Sigmoid colon (tissue), 7 donors: ENCODE results near the gene CNOT1. TPM values are rescaled to one million over a fixed set of nuclear protein-coding genes. Genes with fewer than 3 reads are reported as not detected.

Experiments used
- DNase-seq: peaks from one replicate; pipeline ENCODE4 v3.0.0-alpha.2; 2019
- H3K27ac ChIP-seq, 4 donors: fragments of 200-600 bp; sonication (generic); one replicate each; pipeline ENCODE4 v1.5.1; 2016 to 2019; ENCODE audit warnings: mild to moderate bottlenecking in 1 of 4
- H3K27me3 ChIP-seq, 3 donors: fragments of 200-600 bp; sonication (generic); one replicate each; pipeline ENCODE4 v1.5.1; 2019; ENCODE audit warnings: mild to moderate bottlenecking in 1 of 3
- H3K36me3 ChIP-seq, 4 donors: fragments of 200-600 bp; sonication (generic); one replicate each; pipeline ENCODE4 v1.5.1; 2016 to 2019
- H3K4me1 ChIP-seq, 4 donors: fragments of 200-600 bp; sonication (generic); one replicate each; pipeline ENCODE4 v1.5.1; 2017 to 2019
- H3K4me3 ChIP-seq, 4 donors: fragments of 200-600 bp; sonication (generic); one replicate each; pipeline ENCODE4 v1.5.1; 2017 to 2019; ENCODE audit warnings: mild to moderate bottlenecking in 2 of 4, moderate library complexity in 1 of 4
- H3K9me3 ChIP-seq, 4 donors: fragments of 200-600 bp in 3 of 4; sonication (generic) in 3 of 4; one replicate each; pipeline versions ENCODE4 v1.5.1 to v1.6.1; 2013 to 2019
- EP300 ChIP-seq, 4 donors: sonication (generic); formaldehyde crosslinking; IDR thresholded peaks; one replicate each; pipeline ENCODE4 v1.6.1; 2017; ENCODE audit warnings: antibody characterized with exemption in 4 of 4
- POLR2A ChIP-seq, 2 donors: fragments of 450-650 bp; IDR thresholded peaks; one replicate each; pipeline ENCODE4 v1.6.1; 2016; ENCODE audit warnings: antibody characterized with exemption in 2 of 2, mild to moderate bottlenecking in 2 of 2, moderate library complexity in 2 of 2
- POLR2AphosphoS5 ChIP-seq, 4 donors: sonication (generic); formaldehyde crosslinking; IDR thresholded peaks; one replicate each; pipeline ENCODE4 v1.6.1; 2017; ENCODE audit warnings: antibody characterized with exemption in 4 of 4
- WGBS, 2 donors: extraction: QIAGEN DNeasy Blood & Tissue Kit; methylation state at CpG; one replicate each; pipeline ENCODE4 v1.1.7; 2013; 5-methylcytosine and 5-hydroxymethylcytosine counted together
- intact Hi-C: fragments of 100-400 bp; cut with DNase I; formaldehyde crosslinking; loops from one replicate; pipeline ENCODE4 v1.15.1; 2023
- polyA plus RNA-seq, 3 donors: library from polyadenylated mRNA; stranded (reverse); fragments of 200-250 nt; gene quantifications; one replicate each; pipeline ENCODE4 v1.2.3, GENCODE V29; 2013
- total RNA-seq, 4 donors: library from RNA; depleted of rRNA; stranded (reverse); fragments of >200 nt; gene quantifications; one replicate each; pipeline ENCODE4 v1.1.0, GENCODE V29; 2016
- TF ChIP-seq, protein P1 (sequence below), 4 experiments: fragments of 450-650 bp in 3 of 4; fragments of 200-600 bp in 1 of 4; IDR thresholded peaks; one replicate each; pipeline ENCODE4 v1.5.1; 2016 to 2019; ENCODE audit warnings: antibody characterized with exemption in 4 of 4, mild to moderate bottlenecking in 3 of 4, moderate library complexity in 2 of 4
- donor health status: healthy with polysubstance abuse.
- donor health status: Bipolar disorder and iron deficiency.
- donor health status: healthy.

Gene CNOT1
- total and polyA plus RNA-seq, 7 donors, result 61.3 to 112 (median 79.6) TPM

DNA sequence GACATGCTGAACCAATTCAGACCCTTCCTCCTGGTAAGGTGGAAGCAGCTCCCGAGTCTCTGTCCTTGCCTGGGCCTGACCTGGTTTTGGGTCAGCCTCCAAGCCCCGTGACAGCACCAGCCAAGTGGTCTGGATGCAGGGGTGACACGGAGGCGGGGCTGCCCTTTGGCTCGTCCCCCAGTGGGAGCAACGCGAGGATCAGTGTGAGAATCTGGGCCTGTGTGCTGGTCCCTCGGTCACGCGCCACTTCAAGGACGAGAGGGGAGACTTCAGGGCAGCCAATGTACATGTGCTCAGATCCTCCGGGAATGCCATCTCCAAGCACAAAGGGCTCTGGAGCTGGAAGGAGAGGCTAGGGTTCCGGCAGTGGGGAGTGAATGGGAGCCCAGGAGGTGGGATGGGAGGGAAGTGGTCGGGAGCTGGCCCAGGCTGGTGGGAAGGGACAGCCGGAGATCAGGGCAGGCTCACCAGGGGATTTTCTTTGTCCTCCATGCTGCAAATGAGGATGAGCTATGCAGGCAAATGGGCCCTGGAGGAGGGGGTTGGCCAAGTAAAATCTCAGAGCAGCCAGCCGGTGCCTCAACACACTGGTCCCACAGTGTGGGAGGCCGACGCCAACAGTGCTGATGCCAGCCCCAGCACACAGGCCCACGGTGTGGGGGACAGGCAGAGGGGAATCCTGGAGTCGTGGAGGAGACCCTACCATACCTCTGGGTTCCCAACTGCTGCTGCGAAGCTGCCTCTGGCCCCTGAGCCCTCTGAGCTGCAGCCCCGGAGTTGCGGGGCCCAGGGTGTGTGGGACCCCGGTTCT is 133.9 kb downstream of the CNOT1 start:
- TF ChIP-seq POLR2A (IDR thresholded peaks at IDR 0.05) (no peak), POLR2AphosphoS5 (IDR thresholded peaks at IDR 0.05) (no peak), EP300 (IDR thresholded peaks at IDR 0.05) (no peak)
- TF ChIP-seq, protein P1, sequence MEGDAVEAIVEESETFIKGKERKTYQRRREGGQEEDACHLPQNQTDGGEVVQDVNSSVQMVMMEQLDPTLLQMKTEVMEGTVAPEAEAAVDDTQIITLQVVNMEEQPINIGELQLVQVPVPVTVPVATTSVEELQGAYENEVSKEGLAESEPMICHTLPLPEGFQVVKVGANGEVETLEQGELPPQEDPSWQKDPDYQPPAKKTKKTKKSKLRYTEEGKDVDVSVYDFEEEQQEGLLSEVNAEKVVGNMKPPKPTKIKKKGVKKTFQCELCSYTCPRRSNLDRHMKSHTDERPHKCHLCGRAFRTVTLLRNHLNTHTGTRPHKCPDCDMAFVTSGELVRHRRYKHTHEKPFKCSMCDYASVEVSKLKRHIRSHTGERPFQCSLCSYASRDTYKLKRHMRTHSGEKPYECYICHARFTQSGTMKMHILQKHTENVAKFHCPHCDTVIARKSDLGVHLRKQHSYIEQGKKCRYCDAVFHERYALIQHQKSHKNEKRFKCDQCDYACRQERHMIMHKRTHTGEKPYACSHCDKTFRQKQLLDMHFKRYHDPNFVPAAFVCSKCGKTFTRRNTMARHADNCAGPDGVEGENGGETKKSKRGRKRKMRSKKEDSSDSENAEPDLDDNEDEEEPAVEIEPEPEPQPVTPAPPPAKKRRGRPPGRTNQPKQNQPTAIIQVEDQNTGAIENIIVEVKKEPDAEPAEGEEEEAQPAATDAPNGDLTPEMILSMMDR (IDR thresholded peaks at IDR 0.05), result no peak
- no peak overlapping the region for H3K4me3 ChIP-seq
- intact Hi-C loops, result no loop called here

DNA sequence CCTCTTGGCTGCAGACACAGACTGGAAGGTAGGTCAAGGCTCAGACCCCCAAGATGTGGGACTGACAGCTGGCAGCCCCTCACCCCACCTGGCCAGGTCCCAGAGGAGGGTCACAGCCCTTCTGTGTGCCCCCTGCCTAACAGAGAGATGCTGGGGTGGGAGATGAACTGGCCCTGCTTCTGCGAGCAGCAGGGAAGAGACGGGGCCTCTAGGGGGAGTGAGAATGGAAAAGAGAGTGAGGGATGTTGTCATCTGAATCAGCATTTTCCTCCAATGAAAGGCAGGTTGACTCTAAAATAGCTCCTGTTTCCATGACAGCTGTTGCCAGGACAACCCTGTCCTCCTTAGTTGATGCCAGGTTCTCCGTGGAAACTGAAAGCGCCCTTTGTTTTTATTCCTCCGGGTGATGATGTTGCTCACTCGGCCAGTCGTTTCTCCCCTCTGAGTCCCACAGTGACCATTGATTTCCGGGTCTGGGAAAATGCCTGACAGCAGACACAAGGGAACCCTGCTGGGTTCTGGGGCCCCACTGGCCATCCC is 134.6 kb downstream of the CNOT1 start:
- no peak overlapping the region for H3K4me3 ChIP-seq
- peak; percentile 83 for DNase-seq
- no peak for TF ChIP-seq EP300 (IDR thresholded peaks at IDR 0.05)
- TF ChIP-seq, protein P1 (IDR thresholded peaks at IDR 0.05), result peak in 1 of 4 experiments; percentile 17
- TF ChIP-seq POLR2AphosphoS5 (IDR thresholded peaks at IDR 0.05), result no peak
- TF ChIP-seq POLR2A (IDR thresholded peaks at IDR 0.05), result no peak
- 1 to 2% methylated on average over 8 of the region's 8 CpGs for WGBS, 2 donors
- H3K9me3 ChIP-seq, result no peaks in the 10 kb centered on the region
- H3K27ac ChIP-seq, result peak overlapping the region in 3 of 4 donors; percentile 28 to 60 (median 52)
- H3K27me3 ChIP-seq, result peaks cover under 1 to 6% (median under 1%) of the 10 kb centered on the region in 3 donors
- no peaks in the 10 kb centered on the region for H3K36me3 ChIP-seq
- intact Hi-C loops, result no loop called here
- peaks cover 0 to 11% (median 3%) of the 10 kb centered on the region in 4 donors for H3K4me1 ChIP-seq

More for the DNA sequence above, 133.9 kb downstream of the CNOT1 start:
- peak overlapping the region in 3 of 4 donors; percentile 28 to 60 (median 52) for H3K27ac ChIP-seq
- no peaks in the 10 kb centered on the region for H3K9me3 ChIP-seq
- WGBS, 2 donors, result 67 to 69% methylated on average over 24 of the region's 24 CpGs
- no peaks in the 10 kb centered on the region for H3K36me3 ChIP-seq
- no peak for DNase-seq
- peaks cover 0 to 18% (median 10%) of the 10 kb centered on the region in 4 donors for H3K4me1 ChIP-seq
- H3K27me3 ChIP-seq, result peaks cover 7 to 12% (median 8%) of the 10 kb centered on the region in 3 donors

DNA sequence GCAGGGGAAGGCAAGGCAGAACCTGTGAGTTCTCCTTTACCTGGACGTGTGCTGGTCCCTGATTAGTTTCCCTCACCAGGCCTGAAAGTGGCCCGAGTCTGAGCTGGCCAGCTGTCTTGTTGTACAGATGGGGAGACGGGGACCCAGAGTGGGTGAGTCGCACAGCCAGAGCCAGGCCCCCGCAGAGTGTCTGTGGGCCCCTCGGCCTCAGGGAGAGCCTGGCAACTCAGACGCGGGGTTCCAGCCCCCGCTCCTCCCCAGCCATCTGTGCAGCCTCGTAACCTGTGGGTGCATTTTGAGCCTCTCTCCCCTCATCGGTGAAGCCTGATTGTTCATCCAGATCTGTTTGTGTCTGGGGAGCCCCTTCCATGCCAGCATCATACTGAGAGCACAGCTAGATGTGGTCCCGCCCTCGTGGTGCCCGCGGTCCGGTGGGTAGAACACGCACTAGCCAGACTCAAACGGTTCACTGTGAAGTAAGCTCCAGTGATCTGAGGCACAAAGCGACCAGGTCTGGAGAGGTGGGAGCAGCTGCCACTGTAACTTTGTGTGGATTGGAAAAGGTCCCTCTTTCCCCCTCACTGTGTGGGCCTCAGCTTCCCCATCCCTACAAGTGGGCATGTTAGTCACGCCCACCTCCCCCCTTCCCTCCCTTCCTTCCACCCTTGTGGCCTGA is 135.7 kb downstream of the CNOT1 start:
- Histone ChIP-seq H3K4me3 (no peak overlapping the region), H3K36me3 (no peaks in the 10 kb centered on the region), H3K9me3 (no peaks in the 10 kb centered on the region), H3K4me1 (peaks cover 0 to 9% (median 0%) of the 10 kb centered on the region in 4 donors), H3K27ac (no peak overlapping the region), H3K27me3 (no peaks in the 10 kb centered on the region)
- 79 to 83% methylated on average over 20 of the region's 20 CpGs for WGBS, 2 donors
- intact Hi-C loops, result no loop called here
- DNase-seq, result no peak
- TF ChIP-seq, protein P1 (IDR thresholded peaks at IDR 0.05), result no peak
- TF ChIP-seq POLR2AphosphoS5 (IDR thresholded peaks at IDR 0.05) (no peak), EP300 (IDR thresholded peaks at IDR 0.05) (no peak), POLR2A (IDR thresholded peaks at IDR 0.05) (no peak)

DNA sequence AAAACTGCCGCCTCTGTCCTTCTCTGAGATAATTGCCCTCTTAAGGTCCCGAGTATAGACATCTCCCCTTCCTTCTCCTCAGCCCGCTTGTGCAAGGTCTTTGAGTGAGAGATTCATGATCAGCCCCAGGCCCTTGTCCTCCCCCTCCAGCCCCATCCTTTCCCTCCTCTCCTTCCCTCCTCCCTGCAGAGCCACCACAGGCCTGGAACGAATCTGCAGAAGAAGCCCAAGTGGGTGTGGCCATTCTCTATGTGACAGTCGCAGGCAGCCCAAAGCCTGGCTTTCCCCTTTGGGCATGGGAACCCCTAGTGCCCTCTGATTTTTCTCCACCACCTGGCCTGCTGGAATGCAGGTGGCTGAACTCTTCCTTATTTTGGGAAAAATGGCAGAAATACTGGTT is 136.9 kb downstream of the CNOT1 start:
- H3K27me3 ChIP-seq, result no peaks in the 10 kb centered on the region
- no peak overlapping the region for H3K27ac ChIP-seq
- no peak overlapping the region for H3K4me3 ChIP-seq
- no peaks in the 10 kb centered on the region for H3K9me3 ChIP-seq
- TF ChIP-seq, protein P1 (IDR thresholded peaks at IDR 0.05), result no peak
- DNase-seq, result no peak
- WGBS, 2 donors, result 9 to 55% methylated on average over 5 of the region's 5 CpGs
- intact Hi-C loops, result no loop called here
- H3K4me1 ChIP-seq, result peaks cover 0 to 12% (median 2%) of the 10 kb centered on the region in 4 donors
- H3K36me3 ChIP-seq, result no peaks in the 10 kb centered on the region
